K562 (cell line): ENCODE results near the gene FBN1. TPM values are rescaled to one million over a fixed set of nuclear protein-coding genes. Genes with fewer than 3 reads are reported as not detected.
A peak's percentile ranks its signal among the peaks of the same experiment; 100 is the strongest.

ENCODE experiments used
- ATAC-seq: fragments of 200-7000 bp; cut with Tn5 transposase; 3 replicates; pipeline ENCODE4 v1.9.1; 2020; ENCODE audit warnings: moderate library complexity
- BruUV-seq: library from RNA; stranded (reverse); fragments of 400-500 nt; replicated peaks from 2 replicates; lab custom pipeline; 2021; lab: Mats Ljungman, UMichigan
- CTCF ChIA-PET: fragments of 300-600 bp; formaldehyde crosslinking; extraction: SDS; loops from one replicate; lab custom pipeline; 2021; ENCODE audit warnings: low intra/inter-chr PET ratio; lab: Yijun Ruan, JAX
- POLR2A ChIA-PET: fragments of 300-600, 350-650 bp; sonication (Branson Sonifier 250); formaldehyde crosslinking; extraction: SDS; loops from one replicate; lab custom pipeline; 2021; ENCODE audit warnings: antibody characterized with exemption, inconsistent platforms; lab: Yijun Ruan, JAX
- DNase-seq, 4 experiments: peaks; one replicate each; pipeline versions ENCODE4 v3.0.0 to v3.0.0-alpha.2; 2011 to 2018; ENCODE audit warnings: low spot score in 3 of 4, mixed read lengths in 3 of 4; ENCODE audit errors: extremely low read depth in 1 of 4
- FAIRE-seq: peaks from 2 replicates; lab custom pipeline; 2011; peaks lifted over from hg19 to GRCh38; lab: Jason Lieb, UNC
- H2AFZ ChIP-seq: 2 replicates; pipeline ENCODE4 v1.6.0; 2011; ENCODE audit warnings: low read depth, low read length, control low read depth, inconsistent platforms
- H3K27ac ChIP-seq: fragments of 200-600 bp; 3 replicates; pipeline ENCODE4 v1.8.0; 2011; ENCODE audit warnings: low read depth, mild to moderate bottlenecking, control low read depth, inconsistent platforms, low read length, moderate library complexity, mixed read lengths; ENCODE audit errors: extremely low read depth
- H3K27me3 ChIP-seq, 2 experiments: fragments of 300-600 bp in 1 of 2; 2 replicates in 1 of 2; 3 replicates in 1 of 2; pipeline versions ENCODE4 v1.6.0 to v1.8.0; 2011; ENCODE audit warnings: inconsistent platforms in 2 of 2, low read length in 2 of 2, mild to moderate bottlenecking in 1 of 2, mixed read lengths in 1 of 2, moderate library complexity in 1 of 2; ENCODE audit not compliant: control insufficient read depth in 2 of 2, insufficient read depth in 2 of 2
- H3K36me3 ChIP-seq: fragments of 300-600 bp; 3 replicates; pipeline ENCODE4 v1.8.0; 2011; ENCODE audit warnings: mild to moderate bottlenecking, low read length, inconsistent platforms; ENCODE audit not compliant: control insufficient read depth, insufficient read depth
- H3K4me1 ChIP-seq, 2 experiments: fragments of 200-600 bp in 1 of 2; replicated peaks in 1 of 2; 2 replicates in 1 of 2; 3 replicates in 1 of 2; pipeline versions ENCODE4 v1.5.1 to v1.8.0; 2011; ENCODE audit warnings: inconsistent platforms in 2 of 2, low read length in 2 of 2, mild to moderate bottlenecking in 1 of 2, mixed read lengths in 1 of 2, moderate library complexity in 1 of 2; ENCODE audit not compliant: control insufficient read depth in 2 of 2, insufficient read depth in 2 of 2
- H3K4me2 ChIP-seq: 2 replicates; pipeline ENCODE4 v1.6.1; 2011; ENCODE audit warnings: low read length, control low read depth, inconsistent platforms, mixed read lengths; ENCODE audit not compliant: insufficient read depth
- H3K4me3 ChIP-seq: fragments of 200-600 bp; sonication (generic), shearing (Covaris generic); 2 replicates; pipeline ENCODE4 v1.5.1; 2016; ENCODE audit warnings: control low read depth, inconsistent platforms
- H3K79me2 ChIP-seq: fragments of 200-600 bp; 3 replicates; pipeline ENCODE4 v1.8.0; 2011; ENCODE audit warnings: low read length, inconsistent platforms; ENCODE audit not compliant: control insufficient read depth, insufficient read depth
- H3K9ac ChIP-seq, 2 experiments: 2 replicates each; pipeline versions ENCODE4 v1.6.0 to v1.6.1; 2011; ENCODE audit warnings: low read depth in 2 of 2, low read length in 2 of 2, control low read depth in 1 of 2, inconsistent platforms in 1 of 2, mild to moderate bottlenecking in 1 of 2, mixed read lengths in 1 of 2; ENCODE audit not compliant: insufficient read depth in 1 of 2
- H3K9me1 ChIP-seq: one replicate; pipeline ENCODE4 v1.6.0; 2011; ENCODE audit warnings: inconsistent platforms, mild to moderate bottlenecking, low read length, moderate library complexity; ENCODE audit not compliant: control insufficient read depth, insufficient read depth
- H3K9me3 ChIP-seq: replicated peaks from 2 replicates; pipeline ENCODE4 v1.5.1; 2011; ENCODE audit warnings: low read depth, low read length, inconsistent platforms; ENCODE audit not compliant: control insufficient read depth, insufficient read depth
- H4K20me1 ChIP-seq: replicated peaks from 2 replicates; pipeline ENCODE4 v1.6.1; 2011; ENCODE audit warnings: low read length, inconsistent platforms, mixed read lengths; ENCODE audit not compliant: control insufficient read depth, insufficient read depth
- ATF3 ChIP-seq, 2 experiments: fragments of 450-650 bp in 1 of 2; sonication (generic) in 1 of 2; formaldehyde crosslinking in 1 of 2; IDR thresholded peaks in 1 of 2; conservative IDR thresholded peaks in 1 of 2; 2 replicates each; pipeline versions ENCODE4 v1.6.1 to v1.8.1; 2016 to 2023; ENCODE audit warnings: mild to moderate bottlenecking in 2 of 2, moderate library complexity in 2 of 2, inconsistent platforms in 1 of 2, missing genetic modification reagents in 1 of 2
- BRD4 ChIP-seq: fragments of 200-600 bp; sonication (generic); IDR thresholded peaks from 2 replicates; pipeline ENCODE4 v1.6.1; 2017; ENCODE audit warnings: inconsistent platforms
- CBFA2T2 ChIP-seq: fragments of 450-650 bp; conservative IDR thresholded peaks from 2 replicates; pipeline ENCODE4 v1.6.1; 2017; ENCODE audit warnings: mild to moderate bottlenecking
- CEBPG ChIP-seq, 3 experiments: fragments of 200-800 bp in 1 of 3; sonication (Bioruptor generic) in 1 of 3; sonication (generic) in 1 of 3; formaldehyde crosslinking in 1 of 3; IDR thresholded peaks in 2 of 3; conservative IDR thresholded peaks in 1 of 3; 2 replicates each; pipeline versions ENCODE4 v1.6.1 to v1.8.0; 2016 to 2022; ENCODE audit warnings: missing compliant biosample characterization in 2 of 3, missing genetic modification characterization in 2 of 3, mild to moderate bottlenecking in 1 of 3, missing genetic modification reagents in 1 of 3
- EZH2 ChIP-seq: IDR thresholded peaks from 2 replicates; pipeline ENCODE4 v1.6.1; 2012; ENCODE audit warnings: low read depth, mild to moderate bottlenecking, inconsistent platforms, low read length, borderline replicate concordance
- HDAC8 ChIP-seq: fragments of 450-650 bp; IDR thresholded peaks from 2 replicates; pipeline ENCODE4 v1.6.1; 2016; ENCODE audit warnings: mild to moderate bottlenecking, missing genetic modification characterization, moderate library complexity, missing compliant biosample characterization
- HNRNPH1 ChIP-seq: fragments of 200-400 bp; formaldehyde crosslinking; optimal IDR thresholded peaks from 2 replicates; pipeline ENCODE3; 2017; ENCODE audit warnings: low read depth, mild to moderate bottlenecking, low read length, moderate library complexity
- L3MBTL2 ChIP-seq: fragments of 450-650 bp; IDR thresholded peaks from 2 replicates; pipeline ENCODE4 v1.6.1; 2016; ENCODE audit warnings: mild to moderate bottlenecking, moderate library complexity
- MAFK ChIP-seq: IDR thresholded peaks from 2 replicates; pipeline ENCODE4 v1.6.1; 2011; ENCODE audit warnings: low read length, improper control_type of control experiment
- SETDB1 ChIP-seq: IDR thresholded peaks from one replicate; pipeline ENCODE4 v1.6.1; 2012; ENCODE audit warnings: low read length, control low read depth, inconsistent platforms
- SMARCA4 ChIP-seq: fragments of 450-650 bp; IDR thresholded peaks from 2 replicates; pipeline ENCODE4 v1.6.1; 2016
- ZBTB34 ChIP-seq: fragments of 250-450 bp; sonication (Bioruptor Pico); IDR thresholded peaks from 2 replicates; pipeline ENCODE4 v1.8.0; 2021; ENCODE audit warnings: mild to moderate bottlenecking, moderate library complexity
- ZNF282 ChIP-seq: sonication (generic); formaldehyde crosslinking; IDR thresholded peaks from 2 replicates; pipeline ENCODE4 v1.8.1; 2023; ENCODE audit warnings: missing genetic modification reagents
- ZNF347 ChIP-seq: fragments of 450-650 bp; formaldehyde crosslinking; IDR thresholded peaks from 2 replicates; pipeline ENCODE4 v1.4.0; 2020; ENCODE audit warnings: low read depth, mild to moderate bottlenecking, moderate library complexity
- ZNF445 ChIP-seq: fragments of 250-450 bp; sonication (Bioruptor Pico); IDR thresholded peaks from 2 replicates; pipeline ENCODE4 v1.4.0; 2020; ENCODE audit warnings: low read depth, mild to moderate bottlenecking, moderate library complexity
- WGBS: fragments of 100-300 bp; shearing (Covaris generic); methylation state at CpG from one replicate; pipeline ENCODE4 v1.1.6; 2016; ENCODE audit warnings: low coverage, mixed read lengths; ENCODE audit not compliant: insufficient coverage; ENCODE audit errors: missing lambda C conversion rate; 5-methylcytosine and 5-hydroxymethylcytosine counted together
- in situ Hi-C: fragments of 300-500 bp; cut with MboI; formaldehyde crosslinking; loops from 4 replicates; pipeline ENCODE4 v1.15.0; 2018; ENCODE audit warnings: inconsistent platforms, mixed read lengths
- intact Hi-C: fragments of 100-400 bp; cut with micrococcal nuclease; formaldehyde crosslinking; loops from 2 replicates; pipeline ENCODE4 v1.14.2; 2022
- polyA plus RNA-seq, 8 experiments: library from polyadenylated mRNA; depleted of rRNA in 4 of 8; stranded (reverse) in 5 of 8; unstranded in 3 of 8; fragments of >200 nt; fragmentation: Nextera tagmentation in 2 of 8; fragmentation: Illumina TruSeq in 1 of 8; extraction: Ambion mirVana in 2 of 8; extraction: Trizol in 1 of 8; gene quantifications; 2 replicates each; pipeline versions ENCODE4 v1.2.1 to v1.2.3, GENCODE V29; 2011 to 2014; ENCODE audit warnings: inconsistent platforms in 1 of 8, missing spikeins in 1 of 8
- total RNA-seq, 7 experiments: library from RNA; depleted of rRNA in 6 of 7; stranded (reverse); fragments of >200 nt in 6 of 7; fragmentation: Illumina TruSeq in 2 of 7; extraction: Trizol in 2 of 7; gene quantifications; 2 replicates each; pipeline versions ENCODE4 v1.2.1 to v1.2.3, GENCODE V29; 2011 to 2021; ENCODE audit warnings: low replicate concordance in 1 of 7

The FBN1 gene
- total and polyA plus RNA-seq, 9 of the 15 experiments (the other 6 are each of a cell fraction or from before 2014, with no cell fraction given) = 0.15 to 1.2 (median 0.60) TPM

- ChIA-PET CTCF (no interaction called here), POLR2A (no interaction called here)
- 10% methylated on average over 3 of the region's 3 CpGs for WGBS
- H3K9me1 ChIP-seq = no peaks in the 10 kb centered on the region
- in situ Hi-C loops = no loop called here
- no peaks in the 10 kb centered on the region for H3K36me3 ChIP-seq
- BruUV-seq = no TSS peak
- no peak overlapping the region for H2AFZ ChIP-seq
- no peak overlapping the region for H3K27ac ChIP-seq
- no peaks in the 10 kb centered on the region for H3K9me3 ChIP-seq
- H4K20me1 ChIP-seq = no peaks in the 10 kb centered on the region
- FAIRE-seq (no peak), ATAC-seq (no peak), DNase-seq (no peak)
- no peak overlapping the region for H3K4me2 ChIP-seq
- no peak overlapping the region for H3K4me3 ChIP-seq
- no peak overlapping the region for H3K9ac ChIP-seq
- TF ChIP-seq ATF3 (IDR thresholded peaks at IDR 0.05) (peak; percentile 56), ATF3 (CRISPR knock-in tag; conservative IDR thresholded peaks at IDR 0.05) (no peak), L3MBTL2 (no peak)
- no peaks in the 10 kb centered on the region for H3K79me2 ChIP-seq
- no peaks in the 10 kb centered on the region for H3K4me1 ChIP-seq
- intact Hi-C loops = no loop called here
- peaks cover 0 to 4% of the 10 kb centered on the region in 2 experiments; a peak in 1 of 5 replicates for H3K27me3 ChIP-seq
Measured at GRCh38 chr15:48498828-48499227, 146.7 kb downstream of the FBN1 start.

- FAIRE-seq (no peak), DNase-seq (no peak), ATAC-seq (no peak)
- Histone ChIP-seq H3K36me3 (no peaks in the 10 kb centered on the region), H3K27me3 (peaks cover 4% of the 10 kb centered on the region in 2 experiments; a peak in 1 of 5 replicates), H3K9me1 (no peaks in the 10 kb centered on the region), H3K9ac (no peak overlapping the region), H3K4me3 (no peak overlapping the region), H3K4me1 (no peaks in the 10 kb centered on the region), H3K4me2 (no peak overlapping the region), H2AFZ (no peak overlapping the region), H3K79me2 (no peaks in the 10 kb centered on the region), H3K27ac (no peak overlapping the region), H4K20me1 (no peaks in the 10 kb centered on the region), H3K9me3 (no peaks in the 10 kb centered on the region)
- in situ Hi-C loops (no loop called here), intact Hi-C loops (no loop called here)
- ChIA-PET POLR2A (no interaction called here), CTCF (no interaction called here)
- BruUV-seq = no TSS peak
- 10% methylated on average over 2 of the region's 2 CpGs for WGBS
- TF ChIP-seq ZNF282 (CRISPR knock-in tag) (no peak), ZNF347 (CRISPR knock-in tag) (no peak), MAFK (no peak), CEBPG (CRISPR knock-in tag; IDR thresholded peaks at IDR 0.05) (no peak), CEBPG (tag; conservative IDR thresholded peaks at IDR 0.05 in 1 of 2, IDR thresholded peaks at IDR 0.05 in 1 of 2) (no peak), EZH2 (no peak), ZBTB34 (no peak), SMARCA4 (no peak), SETDB1 (no peak), CBFA2T2 (no peak), ZNF445 (CRISPR knock-in tag) (no peak), HDAC8 (tag) (no peak), HNRNPH1 (no peak), BRD4 (no peak)
Measured at GRCh38 chr15:48494631-48495030, 150.9 kb downstream of the FBN1 start.
